ENCODE results near the gene BCL3.
A peak's percentile ranks its signal among the peaks of the same experiment; 100 is the strongest.

The BCL3 gene

GRCh38 chr19:44799627-44800346, 51.3 kb downstream of the BCL3 start:
- H3K79me2 ChIP-seq = no peaks in the 10 kb centered on the region
- no peaks in the 10 kb centered on the region for H3K27me3 ChIP-seq (ENCODE audit: control insufficient read depth, insufficient read depth, low read length)
- H3K4me3 ChIP-seq (ENCODE audit: low read depth, low read length) = no peak overlapping the region
- H3K36me3 ChIP-seq (ENCODE audit: control insufficient read depth, insufficient read depth, low read length) = no peaks in the 10 kb centered on the region
- H3K4me2 ChIP-seq (ENCODE audit: low read length) = no peak overlapping the region
- no peaks in the 10 kb centered on the region for H3K4me1 ChIP-seq
- no peak overlapping the region for H2AFZ ChIP-seq
- no peak overlapping the region for H3K9ac ChIP-seq
- H3K27ac ChIP-seq = no peak overlapping the region
- no peaks in the 10 kb centered on the region for H3K9me3 ChIP-seq (ENCODE audit: control insufficient read depth, low read length)
- TF ChIP-seq, protein P1, sequence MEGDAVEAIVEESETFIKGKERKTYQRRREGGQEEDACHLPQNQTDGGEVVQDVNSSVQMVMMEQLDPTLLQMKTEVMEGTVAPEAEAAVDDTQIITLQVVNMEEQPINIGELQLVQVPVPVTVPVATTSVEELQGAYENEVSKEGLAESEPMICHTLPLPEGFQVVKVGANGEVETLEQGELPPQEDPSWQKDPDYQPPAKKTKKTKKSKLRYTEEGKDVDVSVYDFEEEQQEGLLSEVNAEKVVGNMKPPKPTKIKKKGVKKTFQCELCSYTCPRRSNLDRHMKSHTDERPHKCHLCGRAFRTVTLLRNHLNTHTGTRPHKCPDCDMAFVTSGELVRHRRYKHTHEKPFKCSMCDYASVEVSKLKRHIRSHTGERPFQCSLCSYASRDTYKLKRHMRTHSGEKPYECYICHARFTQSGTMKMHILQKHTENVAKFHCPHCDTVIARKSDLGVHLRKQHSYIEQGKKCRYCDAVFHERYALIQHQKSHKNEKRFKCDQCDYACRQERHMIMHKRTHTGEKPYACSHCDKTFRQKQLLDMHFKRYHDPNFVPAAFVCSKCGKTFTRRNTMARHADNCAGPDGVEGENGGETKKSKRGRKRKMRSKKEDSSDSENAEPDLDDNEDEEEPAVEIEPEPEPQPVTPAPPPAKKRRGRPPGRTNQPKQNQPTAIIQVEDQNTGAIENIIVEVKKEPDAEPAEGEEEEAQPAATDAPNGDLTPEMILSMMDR (IDR thresholded peaks at IDR 0.05) = no peak

DNA sequence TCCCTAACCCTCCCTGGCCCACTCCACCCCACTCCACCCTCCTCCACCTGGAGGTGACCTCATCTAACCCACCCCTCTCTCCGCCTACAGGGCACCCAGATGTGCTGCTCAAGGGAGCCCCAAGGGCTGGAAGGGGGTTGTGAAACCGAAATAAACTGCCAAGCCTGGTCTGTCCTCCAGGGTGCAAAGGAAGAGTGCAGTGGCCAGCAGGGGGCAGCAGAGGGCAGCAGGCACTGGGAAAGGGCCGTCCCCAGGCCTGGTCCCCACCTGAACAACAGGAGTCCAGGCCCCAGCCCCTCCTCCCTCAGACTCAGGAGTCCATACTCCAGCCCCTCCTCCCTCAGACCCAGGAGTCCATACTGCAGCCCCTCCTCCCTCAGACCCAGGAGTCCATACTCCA, 52.0 kb downstream of the BCL3 start:
- no peak overlapping the region for H3K4me2 ChIP-seq (ENCODE audit: low read length)
- H2AFZ ChIP-seq = peak overlapping the region; percentile 19
- no peaks in the 10 kb centered on the region for H3K9me3 ChIP-seq (ENCODE audit: control insufficient read depth, low read length)
- H3K9ac ChIP-seq = no peak overlapping the region
- H3K36me3 ChIP-seq (ENCODE audit: control insufficient read depth, insufficient read depth, low read length) = no peaks in the 10 kb centered on the region
- TF ChIP-seq, protein P1 (IDR thresholded peaks at IDR 0.05) = peak; percentile 97
- no peaks in the 10 kb centered on the region for H3K79me2 ChIP-seq
- no peaks in the 10 kb centered on the region for H3K4me1 ChIP-seq
- H3K27me3 ChIP-seq (ENCODE audit: control insufficient read depth, insufficient read depth, low read length) = no peaks in the 10 kb centered on the region
- no peak overlapping the region for H3K4me3 ChIP-seq (ENCODE audit: low read depth, low read length)
- H3K27ac ChIP-seq = no peak overlapping the region

- H2AFZ ChIP-seq = no peak overlapping the region
- no peaks in the 10 kb centered on the region for H3K27me3 ChIP-seq (ENCODE audit: control insufficient read depth, insufficient read depth, low read length)
- H3K9ac ChIP-seq = no peak overlapping the region
- no peak overlapping the region for H3K4me2 ChIP-seq (ENCODE audit: low read length)
- TF ChIP-seq, protein P1 (IDR thresholded peaks at IDR 0.05) = no peak
- no peaks in the 10 kb centered on the region for H3K36me3 ChIP-seq (ENCODE audit: control insufficient read depth, insufficient read depth, low read length)
- no peak overlapping the region for H3K27ac ChIP-seq
- H3K79me2 ChIP-seq = no peaks in the 10 kb centered on the region
- peaks cover 18% of the 10 kb centered on the region for H3K4me1 ChIP-seq
- no peaks in the 10 kb centered on the region for H3K9me3 ChIP-seq (ENCODE audit: control insufficient read depth, low read length)
- H3K4me3 ChIP-seq (ENCODE audit: low read depth, low read length) = no peak overlapping the region
Observed at GRCh38 chr19:44803442-44804428, 55.2 kb downstream of the BCL3 start.

DNA sequence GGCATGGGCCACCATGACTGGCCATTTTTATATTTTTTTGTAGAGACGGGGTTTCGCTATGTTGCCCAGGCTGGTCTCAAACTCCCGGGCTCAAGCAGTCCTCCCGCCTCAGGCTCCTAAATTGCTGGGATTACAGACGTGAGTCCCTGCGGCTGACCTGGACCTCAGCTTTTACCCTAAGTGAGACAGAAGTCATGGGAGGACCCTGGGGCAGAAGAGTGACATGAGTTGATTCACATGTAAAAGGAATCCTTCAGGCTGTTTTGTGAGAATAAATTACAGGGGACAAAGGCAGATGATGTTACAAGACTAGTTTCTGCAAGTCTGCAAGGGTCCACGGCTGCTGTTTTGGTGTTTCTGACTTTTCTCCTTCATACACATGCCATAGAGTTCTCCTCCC, 57.8 kb downstream of the BCL3 start:
- H3K9ac ChIP-seq = no peak overlapping the region
- H2AFZ ChIP-seq = no peak overlapping the region
- no peaks in the 10 kb centered on the region for H3K79me2 ChIP-seq
- TF ChIP-seq, protein P1 (IDR thresholded peaks at IDR 0.05) = no peak
- no peaks in the 10 kb centered on the region for H3K9me3 ChIP-seq (ENCODE audit: control insufficient read depth, low read length)
- no peak overlapping the region for H3K27ac ChIP-seq
- no peak overlapping the region for H3K4me3 ChIP-seq (ENCODE audit: low read depth, low read length)
- H3K4me1 ChIP-seq = peaks cover 18% of the 10 kb centered on the region
- H3K27me3 ChIP-seq (ENCODE audit: control insufficient read depth, insufficient read depth, low read length) = no peaks in the 10 kb centered on the region
- H3K4me2 ChIP-seq (ENCODE audit: low read length) = no peak overlapping the region
- H3K36me3 ChIP-seq (ENCODE audit: control insufficient read depth, insufficient read depth, low read length) = no peaks in the 10 kb centered on the region

All from parathyroid adenoma (tissue), 2 donors.